Measurements from ENCODE around the gene DSCAML1.

Gene DSCAML1

GRCh38 chr11:117453886-117454563 is 343.0 kb downstream of the DSCAML1 start:
- DNase-seq = no peak
- intact Hi-C loops (cut with DNase I) = no loop called here

GRCh38 chr11:117449111-117449693 is 347.8 kb downstream of the DSCAML1 start:
- intact Hi-C loops (cut with DNase I) = no loop called here
- no peak for DNase-seq

GRCh38 chr11:117444711-117445658 is 352.0 kb downstream of the DSCAML1 start:
- no peak for DNase-seq
- intact Hi-C loops (cut with DNase I) = loop anchor here (5.0 kb wide), 1 partner anchor 372 kb away; no protein-coding TSS in a partner anchor

GRCh38 chr11:117444256-117444655 is 352.8 kb downstream of the DSCAML1 start:
- intact Hi-C loops (cut with DNase I) = loop anchor here (5.0 kb wide), 1 partner anchor 373 kb away; no protein-coding TSS in a partner anchor
- DNase-seq = no peak

GRCh38 chr11:117443266-117444186 is 353.5 kb downstream of the DSCAML1 start:
- intact Hi-C loops (cut with DNase I) = loop anchor here (5.0 kb wide), 1 partner anchor 374 kb away; no protein-coding TSS in a partner anchor
- peak; percentile 62 to 90 (median 81) for DNase-seq

DNA sequence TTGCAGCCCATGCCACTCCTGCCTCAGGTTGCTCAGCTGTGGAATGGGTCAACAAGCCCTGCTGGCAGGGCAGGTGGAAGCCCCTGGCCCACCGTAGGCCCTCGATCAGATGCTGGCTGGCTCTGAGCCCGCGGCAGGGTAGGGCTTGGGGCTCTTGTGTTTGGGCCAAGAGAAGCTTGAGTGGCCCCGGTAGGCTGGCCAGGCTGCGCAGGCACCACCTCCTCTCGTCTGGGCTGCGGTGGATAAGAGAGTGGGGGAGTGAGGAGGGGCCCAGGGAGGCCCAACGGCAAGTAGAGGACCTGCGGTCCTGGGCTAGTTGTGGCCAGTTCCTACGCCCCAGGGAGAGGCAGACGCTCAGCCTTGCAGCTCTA is 354.2 kb downstream of the DSCAML1 start:
- peak in 1 of 42 donors; percentile 16 for DNase-seq
- intact Hi-C loops (cut with DNase I) = loop anchor here (5.0 kb wide), 1 partner anchor 374 kb away; no protein-coding TSS in a partner anchor

GRCh38 chr11:117442049-117442868 is 354.8 kb downstream of the DSCAML1 start:
- peak in 1 of 42 donors; percentile 17 for DNase-seq
- intact Hi-C loops (cut with DNase I) = loop anchor here (5.0 kb wide), 1 partner anchor 375 kb away; no protein-coding TSS in a partner anchor

DNA sequence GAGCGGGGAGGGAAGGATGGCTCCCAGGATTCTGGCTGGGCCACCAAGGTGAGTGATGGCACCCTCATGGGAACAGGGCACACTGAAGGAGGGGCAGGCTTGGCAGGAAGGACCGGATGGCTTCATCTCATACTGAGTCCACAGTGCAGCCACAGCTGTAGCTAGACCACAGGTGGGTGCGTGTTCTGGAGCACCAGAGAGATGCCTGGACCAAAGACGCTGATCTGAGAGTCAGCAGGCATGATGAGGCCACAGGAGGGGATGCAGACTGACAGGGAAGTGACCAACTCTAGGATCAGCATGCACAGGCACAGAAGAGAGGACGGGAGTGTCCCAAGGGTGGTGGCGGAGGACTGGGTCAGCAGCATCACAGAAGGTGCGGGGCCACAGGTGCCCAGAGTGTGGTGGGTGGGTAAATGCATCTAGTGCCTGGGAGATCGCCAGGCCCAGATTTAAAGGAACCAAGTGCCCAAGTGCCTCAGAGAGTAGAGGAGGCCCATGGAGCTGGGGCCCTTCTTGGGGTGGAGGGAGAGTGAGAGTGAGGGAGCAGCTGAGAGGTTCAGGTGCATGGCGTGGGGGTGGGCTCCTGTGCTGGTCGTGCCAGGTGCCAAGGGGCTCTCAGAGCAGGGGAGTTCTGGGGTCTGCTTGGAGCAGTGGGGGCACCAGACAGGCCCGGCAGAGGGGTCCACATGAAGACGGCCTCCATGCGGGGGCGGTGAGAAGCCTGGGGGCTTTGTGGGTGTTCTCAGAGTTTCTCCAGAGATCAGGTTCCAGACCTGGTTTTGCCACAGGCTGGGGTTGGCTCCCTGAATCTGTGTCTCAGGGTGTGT is 355.7 kb downstream of the DSCAML1 start:
- intact Hi-C loops (cut with DNase I) = loop anchor here (5.0 kb wide), 1 partner anchor 376 kb away; no protein-coding TSS in a partner anchor

GRCh38 chr11:117440258-117440657 is 356.8 kb downstream of the DSCAML1 start:
- intact Hi-C loops (cut with DNase I) = loop anchor here (5.0 kb wide), 1 partner anchor 377 kb away; no protein-coding TSS in a partner anchor
- DNase-seq = no peak

More for the DNA sequence above, 355.7 kb downstream of the DSCAML1 start:
- peak in 1 of 42 donors; percentile 19 for DNase-seq

GRCh38 chr11:117439256-117439655 is 357.8 kb downstream of the DSCAML1 start:
- intact Hi-C loops (cut with DNase I) = no loop called here
- peak in 1 of 42 donors; percentile 18 for DNase-seq

DNA sequence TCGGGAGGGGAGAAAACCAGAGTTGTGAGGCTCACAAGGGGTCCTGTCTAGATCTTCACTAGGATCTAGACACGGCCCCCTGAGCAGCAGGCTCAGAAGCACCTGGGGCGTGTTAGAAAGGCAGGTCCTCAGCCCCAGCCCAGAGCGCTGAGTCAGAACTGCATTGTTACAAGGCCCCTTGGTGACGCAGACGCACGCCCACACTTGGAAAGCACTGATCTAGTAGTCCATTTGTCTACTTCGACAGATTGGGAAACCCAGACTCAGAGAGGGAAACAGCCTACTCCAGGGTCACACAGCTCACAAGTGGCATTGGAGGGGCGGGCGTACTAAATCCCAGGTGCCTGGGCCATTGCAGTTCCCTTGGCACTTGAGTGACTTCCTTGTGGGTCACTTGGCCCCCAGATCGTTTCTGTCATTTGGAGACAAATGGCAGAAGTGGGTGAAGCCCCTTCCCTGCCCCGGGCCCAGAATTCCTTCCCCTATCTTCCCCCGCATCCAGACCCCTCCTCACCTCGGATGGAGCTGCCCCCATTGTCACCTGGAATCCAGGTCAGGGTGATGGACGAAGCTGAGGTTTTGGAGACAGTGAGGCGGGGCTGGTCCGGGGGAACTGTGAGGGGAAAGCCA is 358.5 kb downstream of the DSCAML1 start:
- intact Hi-C loops (cut with DNase I) = no loop called here
- DNase-seq = peak in 41 of 42 donors; percentile 33 to 91 (median 68)

DNA sequence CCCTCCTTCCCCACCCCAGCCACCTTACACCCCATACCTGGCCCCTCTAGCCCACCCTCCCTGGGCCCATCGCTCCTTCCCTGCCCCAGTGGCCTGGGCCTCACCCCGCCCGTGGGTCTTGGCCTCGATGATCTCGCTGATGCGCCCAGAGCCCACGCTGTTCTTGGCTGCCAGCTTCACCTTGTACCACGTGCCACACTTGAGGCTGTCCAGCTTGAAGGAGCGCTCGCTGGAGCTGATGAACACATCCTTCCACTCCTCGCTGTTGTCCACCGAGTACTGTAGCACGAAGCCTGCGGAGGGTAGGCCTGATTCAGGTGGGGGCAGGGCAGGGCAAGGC is 359.3 kb downstream of the DSCAML1 start:
- intact Hi-C loops (cut with DNase I) = no loop called here
- peak in 1 of 42 donors; percentile 24 for DNase-seq

- peak in 1 of 42 donors; percentile 12 for DNase-seq
- intact Hi-C loops (cut with DNase I) = no loop called here
These were observed 359.8 kb downstream of the DSCAML1 start for GRCh38 chr11:117437041-117437790.

DNA sequence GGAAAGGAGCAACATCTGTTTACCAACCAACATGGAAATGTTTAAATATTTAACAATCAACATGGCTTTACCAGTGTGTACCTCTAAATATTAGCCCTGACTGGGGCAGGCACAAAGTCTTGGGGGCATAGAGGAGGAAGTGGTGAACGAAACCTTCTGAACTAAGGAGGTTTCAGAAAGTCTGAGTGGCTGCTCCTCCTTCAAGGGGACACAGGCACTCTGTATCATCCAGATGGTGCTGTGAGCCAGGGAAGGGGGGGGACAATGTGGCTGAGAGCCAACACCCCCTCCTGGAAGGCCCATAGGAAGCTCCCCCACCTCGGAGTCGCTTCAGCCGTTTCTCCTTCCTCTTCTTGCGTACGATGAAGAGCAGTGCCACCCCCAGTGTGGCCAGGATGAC is 361.7 kb downstream of the DSCAML1 start:
- intact Hi-C loops (cut with DNase I) = no loop called here
- DNase-seq = peak in 1 of 42 donors; percentile 21

GRCh38 chr11:117434481-117434880 is 362.5 kb downstream of the DSCAML1 start:
- intact Hi-C loops (cut with DNase I) = no loop called here
- DNase-seq = no peak

Measured in head of caudate nucleus (tissue), 42 donors.